Endothelial cell of umbilical vein (primary cell): ENCODE measurements around the gene CYP2D6. TPM values are rescaled to one million over a fixed set of nuclear protein-coding genes. Genes with fewer than 3 reads are reported as not detected.
"Not testable (repeated sequence)": the region's sequence is repeated elsewhere in the genome, so short reads cannot be mapped to it uniquely, and the experiment has no call there.

Experiments
- BruUV-seq: library from RNA; stranded (reverse); fragments of 400-500 nt; replicated peaks from 2 replicates; lab custom pipeline; 2021; lab: Mats Ljungman, UMichigan
- CTCF ChIA-PET: fragments of 300-600, 350-600 bp; sonication (Branson Sonifier 250); formaldehyde crosslinking; loops from one replicate; lab custom pipeline; 2021; ENCODE audit warnings: antibody characterized with exemption, inconsistent platforms; lab: Charles Lee
- POLR2A ChIA-PET: fragments of 300-600, 350-600 bp; sonication (Branson Sonifier 250); formaldehyde crosslinking; loops from one replicate; lab custom pipeline; 2021; ENCODE audit warnings: antibody characterized with exemption, inconsistent platforms; lab: Charles Lee
- DNase-seq: peaks from one replicate; pipeline ENCODE4 v3.0.0-alpha.2; 2011; ENCODE audit warnings: low read depth, low spot score
- FAIRE-seq: peaks from 2 replicates; lab custom pipeline; 2011; peaks lifted over from hg19 to GRCh38; lab: Jason Lieb, UNC
- H2AFZ ChIP-seq: 2 replicates; pipeline ENCODE4 v1.6.0; 2012; ENCODE audit warnings: low read depth, low read length, control low read depth, inconsistent platforms
- H3K27ac ChIP-seq: 2 replicates; pipeline ENCODE4 v1.5.1; 2011; ENCODE audit warnings: low read depth, mild to moderate bottlenecking, control low read depth, low read length, moderate library complexity; ENCODE audit not compliant: insufficient read depth
- H3K27me3 ChIP-seq, 2 experiments: 2 replicates each; pipeline versions ENCODE4 v1.6.0 to v1.6.1; 2011; ENCODE audit warnings: low read length in 2 of 2, mixed read lengths in 1 of 2; ENCODE audit not compliant: control insufficient read depth in 2 of 2, insufficient read depth in 2 of 2
- H3K36me3 ChIP-seq, 2 experiments: 2 replicates in 1 of 2; 3 replicates in 1 of 2; pipeline ENCODE4 v1.5.1; 2011; ENCODE audit warnings: low read length in 2 of 2, mild to moderate bottlenecking in 1 of 2, moderate library complexity in 1 of 2; ENCODE audit not compliant: control insufficient read depth in 2 of 2, insufficient read depth in 2 of 2; ENCODE audit errors: extremely low read depth in 1 of 2
- H3K4me1 ChIP-seq: 3 replicates; pipeline ENCODE4 v1.5.1; 2011; ENCODE audit warnings: mild to moderate bottlenecking, low read length; ENCODE audit not compliant: control insufficient read depth, insufficient read depth; ENCODE audit errors: extremely low read depth
- H3K4me2 ChIP-seq: 2 replicates; pipeline ENCODE4 v1.6.1; 2011; ENCODE audit warnings: low read length, control low read depth, mixed read lengths; ENCODE audit not compliant: insufficient read depth
- H3K4me3 ChIP-seq, 3 experiments: fragments of 200-600 bp in 1 of 3; sonication (generic), shearing (Covaris generic) in 1 of 3; replicated peaks in 1 of 3; 2 replicates each; pipeline ENCODE4 v1.5.1; 2011 to 2016; ENCODE audit warnings: control low read depth in 3 of 3, low read length in 3 of 3, mild to moderate bottlenecking in 2 of 3, inconsistent platforms in 1 of 3, low read depth in 1 of 3, moderate library complexity in 1 of 3; ENCODE audit not compliant: insufficient read depth in 1 of 3
- H3K79me2 ChIP-seq: 2 replicates; pipeline ENCODE4 v1.6.0; 2012; ENCODE audit warnings: low read length, inconsistent platforms; ENCODE audit not compliant: control insufficient read depth, insufficient read depth
- H3K9ac ChIP-seq: replicated peaks from 2 replicates; pipeline ENCODE3; 2011; ENCODE audit warnings: low read length, control low read depth; ENCODE audit not compliant: insufficient read depth; ENCODE audit errors: extremely low read depth
- H3K9me1 ChIP-seq: replicated peaks from 3 replicates; pipeline ENCODE4 v1.6.0; 2011; ENCODE audit warnings: mild to moderate bottlenecking, low read length; ENCODE audit not compliant: control insufficient read depth, insufficient read depth; ENCODE audit errors: extremely low read depth
- H3K9me3 ChIP-seq: replicated peaks from 2 replicates; pipeline ENCODE4 v1.5.1; 2012; ENCODE audit warnings: low read length, inconsistent platforms; ENCODE audit not compliant: control insufficient read depth, insufficient read depth
- H4K20me1 ChIP-seq: replicated peaks from 2 replicates; pipeline ENCODE3; 2011; ENCODE audit warnings: mild to moderate bottlenecking, low read length; ENCODE audit not compliant: control insufficient read depth, insufficient read depth; ENCODE audit errors: extremely low read depth
- POLR2A ChIP-seq: IDR thresholded peaks from 2 replicates; pipeline ENCODE4 v1.6.1; 2012; ENCODE audit warnings: low read depth, mild to moderate bottlenecking, control low read depth, low read length
- dilution Hi-C: fragments of 300-500 bp; cut with MboI; formaldehyde crosslinking; loops from one replicate; pipeline ENCODE4 v1.15.0; 2019; ENCODE audit warnings: low sequenced_read_pairs; ENCODE audit not compliant: extremely low pct_ligation_motif_present
- intact Hi-C: fragments of 100-400 bp; cut with micrococcal nuclease; formaldehyde crosslinking; loops from one replicate; pipeline ENCODE4 v1.10.0; 2022
- polyA plus RNA-seq, 4 experiments: library from polyadenylated mRNA; depleted of rRNA in 3 of 4; stranded (reverse) in 3 of 4; unstranded in 1 of 4; fragments of >200 nt; gene quantifications; 2 replicates each; pipeline versions ENCODE4 v1.2.1 to v1.2.3, GENCODE V29; 2011 to 2012; ENCODE audit warnings: missing spikeins in 1 of 4
- total RNA-seq: library from RNA; stranded (reverse); gene quantifications from 2 replicates; pipeline ENCODE4 v1.2.3, GENCODE V29; 2021
- TF ChIP-seq, protein P1 (sequence below), 2 donors: IDR thresholded peaks; 1 replicate in 1 of 2; 2 replicates in 1 of 2; pipeline ENCODE4 v1.5.1; 2011; ENCODE audit warnings: low read length in 2 of 2, mild to moderate bottlenecking in 2 of 2, moderate library complexity in 2 of 2, control low read depth in 1 of 2, inconsistent platforms in 1 of 2, low read depth in 1 of 2; ENCODE audit not compliant: insufficient read depth in 1 of 2; ENCODE audit errors: extremely low read depth in 1 of 2

CYP2D6 gene
- total and polyA plus RNA-seq, 2 donors (not counting 3 experiments of a cell fraction or from before 2014, with no cell fraction given) = 0.25 to 0.91 TPM

DNA sequence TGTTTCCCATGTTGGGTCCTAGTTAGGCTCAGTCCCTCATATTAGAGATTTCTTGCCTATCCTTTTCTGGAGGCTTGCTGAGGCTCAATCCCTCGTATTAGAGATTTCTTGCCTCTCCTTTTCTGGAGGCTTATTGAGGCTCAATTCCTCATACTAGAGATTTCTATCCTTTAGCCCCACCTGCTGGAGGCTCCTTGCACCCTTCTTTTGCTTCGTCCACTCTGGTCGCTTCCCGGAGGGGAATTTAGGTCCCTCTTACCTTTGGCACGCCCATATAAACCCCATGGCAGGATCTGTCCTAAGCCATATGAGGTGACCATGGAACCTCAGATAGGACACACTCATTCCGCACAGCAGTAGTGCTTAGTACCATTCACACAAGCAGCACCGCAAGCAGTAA lies 15.9 kb downstream of the CYP2D6 start:
- TF ChIP-seq POLR2A = no peak
- TF ChIP-seq, protein P1, sequence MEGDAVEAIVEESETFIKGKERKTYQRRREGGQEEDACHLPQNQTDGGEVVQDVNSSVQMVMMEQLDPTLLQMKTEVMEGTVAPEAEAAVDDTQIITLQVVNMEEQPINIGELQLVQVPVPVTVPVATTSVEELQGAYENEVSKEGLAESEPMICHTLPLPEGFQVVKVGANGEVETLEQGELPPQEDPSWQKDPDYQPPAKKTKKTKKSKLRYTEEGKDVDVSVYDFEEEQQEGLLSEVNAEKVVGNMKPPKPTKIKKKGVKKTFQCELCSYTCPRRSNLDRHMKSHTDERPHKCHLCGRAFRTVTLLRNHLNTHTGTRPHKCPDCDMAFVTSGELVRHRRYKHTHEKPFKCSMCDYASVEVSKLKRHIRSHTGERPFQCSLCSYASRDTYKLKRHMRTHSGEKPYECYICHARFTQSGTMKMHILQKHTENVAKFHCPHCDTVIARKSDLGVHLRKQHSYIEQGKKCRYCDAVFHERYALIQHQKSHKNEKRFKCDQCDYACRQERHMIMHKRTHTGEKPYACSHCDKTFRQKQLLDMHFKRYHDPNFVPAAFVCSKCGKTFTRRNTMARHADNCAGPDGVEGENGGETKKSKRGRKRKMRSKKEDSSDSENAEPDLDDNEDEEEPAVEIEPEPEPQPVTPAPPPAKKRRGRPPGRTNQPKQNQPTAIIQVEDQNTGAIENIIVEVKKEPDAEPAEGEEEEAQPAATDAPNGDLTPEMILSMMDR (IDR thresholded peaks at IDR 0.05; ENCODE audit: extremely low read depth in 1 of 2, insufficient read depth in 1 of 2, low read depth in 1 of 2, low read length in 2 of 2) = peak; percentile 32 to 56
- Histone ChIP-seq H3K79me2 (no peaks in the 10 kb centered on the region), H3K9me1 (no peaks in the 10 kb centered on the region), H2AFZ (no peak overlapping the region), H3K9ac (no peak overlapping the region), H3K4me2 (no peak overlapping the region), H3K9me3 (no peaks in the 10 kb centered on the region), H4K20me1 (no peaks in the 10 kb centered on the region), H3K4me1 (no peaks in the 10 kb centered on the region), H3K4me3 (no peak overlapping the region), H3K27me3 (no peaks in the 10 kb centered on the region), H3K27ac (no peak overlapping the region), H3K36me3 (no peaks in the 10 kb centered on the region)
- intact Hi-C loops (loop anchor here (1.0 to 10.0 kb wide), 4 partner anchors 23 to 420 kb away; partner anchors contain the start of gene MEI1), dilution Hi-C loops (no loop called here)
- FAIRE-seq (peak; percentile 66), DNase-seq (peak; percentile 41)
- ChIA-PET CTCF (interaction anchor here (1.0 kb wide), 2 partner anchors 24 to 169 kb away, joined by 3 read pairs; no protein-coding TSS in a partner anchor), POLR2A (no interaction called here)
- no TSS peak for BruUV-seq

DNA sequence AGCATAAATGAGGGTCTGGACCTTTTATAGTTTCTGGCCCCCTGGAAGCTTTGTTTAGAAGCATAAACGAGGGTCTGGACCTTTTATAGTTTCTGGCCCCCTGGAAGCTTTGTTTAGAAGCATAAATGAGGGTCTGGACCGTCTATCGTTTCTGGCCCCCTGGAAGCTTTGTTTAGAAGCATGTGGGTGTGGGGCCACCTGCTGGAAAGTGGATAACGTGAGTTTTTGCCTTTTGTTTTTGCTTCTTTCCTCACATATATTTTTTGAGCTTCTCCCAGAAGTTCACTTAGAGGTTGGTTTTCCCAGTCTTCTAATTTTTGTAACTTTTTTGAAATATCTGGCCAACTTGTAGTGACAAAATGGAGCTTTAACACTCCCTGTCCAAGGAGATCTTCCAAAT lies 17.8 kb downstream of the CYP2D6 start:
- H3K9me3 ChIP-seq, H3K27ac ChIP-seq, H3K4me1 ChIP-seq, dilution Hi-C loops, BruUV-seq, H3K9me1 ChIP-seq, H3K9ac ChIP-seq, H3K79me2 ChIP-seq, H2AFZ ChIP-seq, FAIRE-seq, POLR2A ChIA-PET, H4K20me1 ChIP-seq, H3K27me3 ChIP-seq, H3K4me2 ChIP-seq, H3K36me3 ChIP-seq, H3K4me3 ChIP-seq: not testable (repeated sequence)
- TF ChIP-seq, protein P1 (IDR thresholded peaks at IDR 0.05; ENCODE audit: extremely low read depth in 1 of 2, insufficient read depth in 1 of 2, low read depth in 1 of 2, low read length in 2 of 2) = peak in 1 of 2 donors; percentile 35
- peak; percentile 30 for DNase-seq
- CTCF ChIA-PET = interaction anchor here (0.6 to 5.1 kb wide), 20 partner anchors 9 to 416 kb away, joined by 3 to 83 read pairs (median 4); partner anchors contain the start of genes CENPM, NDUFA6, SEPTIN3 and SHISA8
- intact Hi-C loops = loop anchor here (10.0 kb wide), 1 partner anchor 418 kb away; the partner anchor contains the start of gene MEI1
